Natural killer cell (primary cell): ENCODE measurements around the gene PITX2. TPM values are rescaled to one million over a fixed set of nuclear protein-coding genes. Genes with fewer than 3 reads are reported as not detected.

Experiments
- ATAC-seq, 3 donors: fragments of 150-1000 bp in 2 of 3; fragments of 200-7000 bp in 1 of 3; cut with Tn5 transposase; 1 replicate in 1 of 3; 2 replicates in 2 of 3; pipeline ENCODE4 v1.10.0; 2021; ENCODE audit warnings: mild to moderate bottlenecking in 2 of 3, moderate library complexity in 2 of 3
- DNase-seq, 2 donors: peaks; one replicate each; pipeline versions ENCODE4 v3.0.0 to v3.0.0-alpha.2; 2013 to 2021; ENCODE audit warnings: mixed read lengths in 1 of 2
- H3K27ac ChIP-seq: one replicate; pipeline ENCODE4 v1.5.1; 2013; ENCODE audit warnings: mild to moderate bottlenecking, low read length
- H3K27me3 ChIP-seq: one replicate; pipeline ENCODE4 v1.6.1; 2013; ENCODE audit warnings: low read length; ENCODE audit not compliant: control insufficient read depth, insufficient read depth
- H3K36me3 ChIP-seq: one replicate; pipeline ENCODE4 v1.6.1; 2013; ENCODE audit warnings: low read length; ENCODE audit not compliant: control insufficient read depth, insufficient read depth
- H3K4me1 ChIP-seq: one replicate; pipeline ENCODE4 v1.6.1; 2013; ENCODE audit warnings: low read length; ENCODE audit not compliant: control insufficient read depth, insufficient read depth
- H3K4me3 ChIP-seq: one replicate; pipeline ENCODE4 v1.5.1; 2013; ENCODE audit warnings: low read length
- H3K9me3 ChIP-seq: one replicate; pipeline ENCODE4 v1.6.1; 2013; ENCODE audit warnings: low read length; ENCODE audit not compliant: control insufficient read depth, insufficient read depth
- H3K27ac Mint-ChIP-seq, 2 donors: one replicate each; pipeline ENCODE4 v1.8.0; 2022; ENCODE audit warnings: mild to moderate bottlenecking in 2 of 2, mixed read lengths in 2 of 2, moderate library complexity in 1 of 2
- H3K27me3 Mint-ChIP-seq, 2 donors: one replicate each; pipeline ENCODE4 v1.8.0; 2022; ENCODE audit warnings: low read depth in 2 of 2, mixed read lengths in 2 of 2
- H3K36me3 Mint-ChIP-seq: one replicate; pipeline ENCODE4 v1.8.0; 2022; ENCODE audit warnings: mixed read lengths
- H3K4me1 Mint-ChIP-seq, 2 donors: one replicate each; pipeline ENCODE4 v1.8.0; 2022; ENCODE audit warnings: mixed read lengths in 2 of 2
- H3K4me3 Mint-ChIP-seq: one replicate; pipeline ENCODE4 v1.8.0; 2022; ENCODE audit warnings: mild to moderate bottlenecking, moderate library complexity, mixed read lengths
- H3K9me3 Mint-ChIP-seq, 2 donors: one replicate each; pipeline ENCODE4 v1.8.0; 2022; ENCODE audit warnings: mixed read lengths in 2 of 2
- WGBS: methylation state at CpG from one replicate; pipeline ENCODE4 v1.1.7; 2013; ENCODE audit warnings: missing lambda C conversion rate; ENCODE audit not compliant: insufficient coverage; 5-methylcytosine and 5-hydroxymethylcytosine counted together
- intact Hi-C: fragments of 100-400 bp; cut with micrococcal nuclease; formaldehyde crosslinking; loops from one replicate; pipeline ENCODE4 v1.14.2; 2022
- total RNA-seq, 4 donors: library from RNA; stranded (reverse); fragments of 120-200 nt in 1 of 4; gene quantifications; one replicate each; pipeline versions ENCODE4 v1.2.3 to v1.2.4, GENCODE V29; 2013 to 2022
- TF ChIP-seq, protein P1 (sequence below): fragments of 200-600 bp; IDR thresholded peaks from one replicate; pipeline ENCODE4 v1.8.0; 2022; ENCODE audit warnings: antibody characterized with exemption

The PITX2 gene
- total RNA-seq, 3 donors from 2014 or later (not counting 1 experiment from before 2014, with no cell fraction given), result not detected

- peaks cover 6% of the 10 kb centered on the region for H3K36me3 Mint-ChIP-seq
- intact Hi-C loops, result no loop called here
- H3K4me3 ChIP-seq, result no peak overlapping the region
- H3K27me3 ChIP-seq, result peaks cover 71% of the 10 kb centered on the region
- 15% methylated on average over 7 of the region's 17 CpGs for WGBS
- no peaks in the 10 kb centered on the region for H3K9me3 Mint-ChIP-seq
- peaks cover 0 to 9% of the 10 kb centered on the region in 2 donors for H3K4me1 Mint-ChIP-seq
- TF ChIP-seq, protein P1, sequence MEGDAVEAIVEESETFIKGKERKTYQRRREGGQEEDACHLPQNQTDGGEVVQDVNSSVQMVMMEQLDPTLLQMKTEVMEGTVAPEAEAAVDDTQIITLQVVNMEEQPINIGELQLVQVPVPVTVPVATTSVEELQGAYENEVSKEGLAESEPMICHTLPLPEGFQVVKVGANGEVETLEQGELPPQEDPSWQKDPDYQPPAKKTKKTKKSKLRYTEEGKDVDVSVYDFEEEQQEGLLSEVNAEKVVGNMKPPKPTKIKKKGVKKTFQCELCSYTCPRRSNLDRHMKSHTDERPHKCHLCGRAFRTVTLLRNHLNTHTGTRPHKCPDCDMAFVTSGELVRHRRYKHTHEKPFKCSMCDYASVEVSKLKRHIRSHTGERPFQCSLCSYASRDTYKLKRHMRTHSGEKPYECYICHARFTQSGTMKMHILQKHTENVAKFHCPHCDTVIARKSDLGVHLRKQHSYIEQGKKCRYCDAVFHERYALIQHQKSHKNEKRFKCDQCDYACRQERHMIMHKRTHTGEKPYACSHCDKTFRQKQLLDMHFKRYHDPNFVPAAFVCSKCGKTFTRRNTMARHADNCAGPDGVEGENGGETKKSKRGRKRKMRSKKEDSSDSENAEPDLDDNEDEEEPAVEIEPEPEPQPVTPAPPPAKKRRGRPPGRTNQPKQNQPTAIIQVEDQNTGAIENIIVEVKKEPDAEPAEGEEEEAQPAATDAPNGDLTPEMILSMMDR, result no peak
- peaks cover 11% of the 10 kb centered on the region for H3K9me3 ChIP-seq
- H3K36me3 ChIP-seq, result no peaks in the 10 kb centered on the region
- no peak for DNase-seq
- no peak for ATAC-seq
- H3K4me1 ChIP-seq, result peaks cover 8% of the 10 kb centered on the region
- H3K27me3 Mint-ChIP-seq, result peaks cover 68 to 72% of the 10 kb centered on the region in 2 donors
- H3K27ac Mint-ChIP-seq, result no peak overlapping the region
- H3K27ac ChIP-seq, result no peak overlapping the region
- no peak overlapping the region for H3K4me3 Mint-ChIP-seq
Observed at GRCh38 chr4:110616238-110617074, 6.4 kb downstream of the PITX2 start.

DNA sequence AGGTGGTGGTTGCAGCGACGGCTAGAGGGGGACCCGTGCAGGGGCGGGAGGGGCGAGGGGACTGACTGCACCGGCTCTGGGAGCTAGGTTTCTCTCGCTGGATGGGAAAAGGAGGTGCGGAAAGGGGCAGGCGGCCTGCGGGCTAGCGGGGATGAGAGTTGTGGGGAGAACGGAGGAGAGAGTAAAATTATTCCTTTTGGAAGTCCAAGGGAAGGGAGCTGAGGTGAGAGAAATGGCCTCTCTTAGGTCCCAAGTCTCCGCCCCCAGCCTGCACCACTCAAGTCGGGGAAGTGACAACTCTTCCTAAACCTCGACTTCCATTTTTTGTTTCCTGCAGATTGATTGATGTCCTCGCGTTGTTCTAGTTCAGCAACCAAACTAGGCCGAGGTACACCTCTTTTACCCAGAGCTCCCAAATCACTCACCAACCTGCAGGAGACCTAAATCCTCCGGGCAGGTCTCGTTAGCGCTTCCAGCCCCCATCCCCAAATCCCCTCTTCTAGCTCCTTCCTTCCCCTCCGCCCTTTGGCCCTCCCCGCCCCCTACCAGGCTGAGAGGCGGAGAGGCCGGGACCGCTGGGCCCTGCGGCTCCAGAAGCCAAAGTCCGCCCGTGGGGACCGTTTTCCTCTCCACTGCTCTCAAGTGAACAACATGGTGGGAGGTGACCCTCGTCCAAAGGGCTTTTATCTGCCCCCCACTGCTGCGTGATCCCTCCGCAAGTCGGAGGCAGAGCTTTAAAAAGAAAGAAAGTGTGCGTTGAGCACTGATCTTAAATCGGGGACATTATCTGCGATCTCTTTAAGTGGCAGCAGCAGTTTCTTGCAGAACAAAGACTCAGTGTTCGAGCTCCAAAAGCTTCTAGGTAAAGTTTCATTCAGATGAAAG lies 7.3 kb downstream of the PITX2 start:
- intact Hi-C loops, result no loop called here
- Histone ChIP-seq H3K4me3 (no peak overlapping the region), H3K36me3 (no peaks in the 10 kb centered on the region), H3K27ac (no peak overlapping the region), H3K4me1 (peaks cover under 1% of the 10 kb centered on the region), H3K27me3 (peaks cover 73% of the 10 kb centered on the region), H3K9me3 (peaks cover 8% of the 10 kb centered on the region)
- DNase-seq (no peak), ATAC-seq (no peak)
- TF ChIP-seq, protein P1, result no peak
- no peak overlapping the region for H3K27ac Mint-ChIP-seq
- H3K4me3 Mint-ChIP-seq, result no peak overlapping the region
- WGBS, result 7% methylated on average over 38 of the region's 38 CpGs
- peaks cover 0 to 9% of the 10 kb centered on the region in 2 donors for H3K4me1 Mint-ChIP-seq
- H3K9me3 Mint-ChIP-seq, result no peaks in the 10 kb centered on the region
- H3K36me3 Mint-ChIP-seq, result peaks cover 6% of the 10 kb centered on the region
- H3K27me3 Mint-ChIP-seq, result peaks cover 67 to 69% of the 10 kb centered on the region in 2 donors

DNA sequence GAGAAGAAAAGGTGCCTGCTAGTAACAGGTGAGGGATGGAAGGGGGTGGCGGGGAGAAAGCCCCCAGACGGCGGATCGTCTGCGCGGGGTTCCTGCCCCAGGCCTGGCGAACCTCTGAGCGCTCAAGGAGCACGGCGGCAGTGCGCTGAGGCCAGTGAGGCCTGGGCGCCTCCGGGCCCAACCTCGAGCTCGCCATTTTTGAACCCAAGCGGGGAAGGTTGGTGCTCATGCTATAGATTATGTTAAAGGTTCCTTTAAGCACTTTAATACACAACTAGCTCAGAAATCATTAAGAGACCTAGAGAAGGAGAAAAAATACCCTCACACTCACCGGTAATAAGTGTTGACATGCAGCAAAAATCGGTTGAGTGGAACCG lies 7.9 kb downstream of the PITX2 start:
- intact Hi-C loops, result no loop called here
- peaks cover 6% of the 10 kb centered on the region for H3K36me3 Mint-ChIP-seq
- Histone ChIP-seq H3K9me3 (peaks cover 8% of the 10 kb centered on the region), H3K27me3 (peaks cover 71% of the 10 kb centered on the region), H3K27ac (no peak overlapping the region), H3K4me3 (no peak overlapping the region), H3K4me1 (no peaks in the 10 kb centered on the region), H3K36me3 (no peaks in the 10 kb centered on the region)
- H3K27me3 Mint-ChIP-seq, result peaks cover 61 to 67% of the 10 kb centered on the region in 2 donors
- H3K27ac Mint-ChIP-seq, result no peak overlapping the region
- DNase-seq (no peak), ATAC-seq (no peak)
- no peak overlapping the region for H3K4me3 Mint-ChIP-seq
- no peaks in the 10 kb centered on the region for H3K9me3 Mint-ChIP-seq
- TF ChIP-seq, protein P1, result no peak
- peaks cover 0 to 9% of the 10 kb centered on the region in 2 donors for H3K4me1 Mint-ChIP-seq
- WGBS, result 16% methylated on average over 13 of the region's 19 CpGs
